HL-60/S4 treated with phorbol 12-myristate 13-acetate at 8.2 ng/mL for 4 days and 3 days (cell line): ENCODE data around the gene TTBK1.

Experiments
- in situ Hi-C: fragments of 300-500 bp; cut with MboI; formaldehyde crosslinking; loops from 2 replicates; pipeline ENCODE4 v1.15.0; 2022; ENCODE audit warnings: low sequenced_read_pairs

Gene TTBK1

GRCh38 chr6:43242908-43243663 is at the start of gene TTBK1:
Gene TTBK1 (plus strand): TSS chr6:43243481. CDS start chr6:43246661, 3,180 bp downstream.
- in situ Hi-C loops: no loop called here

- in situ Hi-C loops: no loop called here
Observed at GRCh38 chr6:43193929-43194328, 49.4 kb upstream of the TTBK1 start.

- in situ Hi-C loops: no loop called here
Observed at GRCh38 chr6:43196337-43196736, 46.9 kb upstream of the TTBK1 start.

GRCh38 chr6:43199912-43200311 is 43.4 kb upstream of the TTBK1 start:
- in situ Hi-C loops: no loop called here

- in situ Hi-C loops: no loop called here
Observed at GRCh38 chr6:43200541-43200940, 42.7 kb upstream of the TTBK1 start.

GRCh38 chr6:43202451-43202850 is 40.8 kb upstream of the TTBK1 start:
- in situ Hi-C loops: no loop called here

DNA sequence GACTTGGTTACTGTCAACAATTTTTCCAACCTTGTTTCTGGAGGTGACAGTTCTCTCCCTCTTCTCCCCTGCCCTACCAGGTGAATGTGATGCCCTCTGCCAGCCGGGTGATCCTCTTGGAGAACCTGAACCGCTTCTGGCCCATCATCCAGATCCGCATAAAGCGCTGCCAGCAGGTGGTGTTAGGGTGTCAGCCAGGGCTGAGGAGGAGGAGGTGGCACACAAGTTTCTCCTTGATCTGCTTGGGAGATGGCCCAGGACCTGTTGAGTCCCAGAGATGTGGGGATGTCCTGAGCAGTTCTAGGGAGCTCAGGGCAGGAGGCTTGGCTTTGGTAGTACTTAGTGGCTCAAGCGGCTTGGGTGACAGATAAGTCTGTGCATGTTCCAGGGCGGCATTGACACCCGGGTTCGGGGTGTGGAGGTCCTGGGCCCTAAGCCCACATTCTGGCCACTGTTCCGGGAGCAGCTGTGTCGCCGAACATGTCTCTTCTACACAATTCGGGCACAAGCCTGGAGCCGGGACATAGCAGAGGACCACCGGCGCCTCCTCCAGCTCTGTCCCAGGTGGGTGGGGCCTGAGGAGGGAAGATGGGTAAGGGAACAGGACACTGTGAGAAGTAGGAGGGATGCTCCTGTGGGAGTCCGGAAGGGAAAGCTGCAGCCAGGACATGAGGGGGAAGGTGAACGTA is 40.1 kb upstream of the TTBK1 start:
- in situ Hi-C loops: no loop called here

DNA sequence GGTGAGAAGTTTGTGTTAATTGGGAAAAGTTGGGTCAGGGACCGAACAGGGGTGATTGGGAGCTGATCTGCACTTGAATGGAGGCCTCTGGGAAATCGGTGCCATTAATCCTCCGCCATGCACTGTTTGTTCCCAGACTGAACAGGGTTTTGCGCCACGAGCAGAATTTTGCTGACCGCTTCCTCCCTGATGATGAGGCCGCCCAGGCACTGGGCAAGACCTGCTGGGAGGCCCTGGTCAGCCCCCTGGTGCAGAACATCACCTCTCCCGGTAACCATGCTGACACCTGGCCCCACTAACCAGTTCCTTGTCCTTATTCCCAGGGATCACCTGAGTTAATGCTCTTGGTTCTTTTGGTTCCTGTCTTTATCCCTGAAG is 39.6 kb upstream of the TTBK1 start:
- in situ Hi-C loops: no loop called here

- in situ Hi-C loops: no loop called here
Observed at GRCh38 chr6:43204271-43205105, 38.8 kb upstream of the TTBK1 start.

GRCh38 chr6:43205849-43206248 is 37.4 kb upstream of the TTBK1 start:
- in situ Hi-C loops: no loop called here

DNA sequence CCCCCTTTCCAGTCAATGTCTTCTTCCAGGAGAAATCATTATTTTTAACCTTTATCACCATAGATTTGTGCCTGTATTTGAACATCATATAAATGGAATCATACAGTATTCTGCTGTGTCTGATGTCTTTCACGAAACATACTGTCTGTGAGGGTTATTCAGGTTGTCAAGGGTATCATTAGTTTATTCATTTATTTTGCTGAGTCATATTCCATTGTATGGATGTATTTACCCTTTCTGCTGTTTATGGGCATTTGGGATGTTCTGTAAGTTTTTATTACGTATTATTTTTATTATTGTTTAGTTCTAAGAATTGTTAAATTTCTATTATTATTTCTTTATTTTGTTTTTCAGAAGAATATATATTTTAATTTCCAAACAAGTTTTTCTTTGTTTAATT is 36.0 kb upstream of the TTBK1 start:
- in situ Hi-C loops: no loop called here

DNA sequence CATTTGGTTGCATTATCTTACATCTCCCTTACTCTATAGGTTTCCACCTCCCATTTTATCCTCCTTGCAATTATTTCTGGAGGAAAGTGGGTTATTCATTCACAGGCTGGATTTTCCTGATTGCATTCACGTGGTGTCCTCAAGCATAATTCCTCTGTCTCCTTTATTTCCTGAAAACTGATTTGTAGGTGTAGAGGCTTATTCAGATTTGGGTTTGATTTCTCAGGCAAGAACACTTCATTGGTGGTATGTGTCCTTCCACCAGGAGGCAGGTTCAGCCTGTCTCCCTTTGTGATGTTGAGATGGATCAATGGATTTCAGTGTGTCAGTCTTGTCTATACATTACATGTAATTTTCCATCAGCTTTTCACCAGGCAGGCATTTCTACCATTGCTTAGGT is 31.3 kb upstream of the TTBK1 start:
- in situ Hi-C loops: no loop called here

DNA sequence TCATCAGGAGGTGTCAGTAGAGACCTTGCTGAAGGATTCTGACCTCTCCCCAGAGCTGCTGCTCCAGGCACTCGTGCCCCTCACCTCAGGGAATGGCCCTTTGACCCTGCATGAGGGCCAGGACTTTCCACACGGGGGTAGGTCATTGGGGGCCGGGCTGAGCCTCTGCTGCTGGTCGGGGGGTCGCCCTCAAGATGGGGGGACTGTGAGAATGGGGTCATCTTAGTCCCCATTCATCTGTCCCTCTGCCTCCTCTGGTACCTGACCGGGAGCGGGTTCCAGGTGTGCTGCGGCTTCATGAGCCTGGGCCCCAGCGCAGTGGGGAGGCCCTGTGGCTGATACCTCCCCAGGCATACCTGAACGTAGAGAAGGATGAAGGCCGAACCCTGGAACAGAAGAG is 29.9 kb upstream of the TTBK1 start:
- in situ Hi-C loops: no loop called here

DNA sequence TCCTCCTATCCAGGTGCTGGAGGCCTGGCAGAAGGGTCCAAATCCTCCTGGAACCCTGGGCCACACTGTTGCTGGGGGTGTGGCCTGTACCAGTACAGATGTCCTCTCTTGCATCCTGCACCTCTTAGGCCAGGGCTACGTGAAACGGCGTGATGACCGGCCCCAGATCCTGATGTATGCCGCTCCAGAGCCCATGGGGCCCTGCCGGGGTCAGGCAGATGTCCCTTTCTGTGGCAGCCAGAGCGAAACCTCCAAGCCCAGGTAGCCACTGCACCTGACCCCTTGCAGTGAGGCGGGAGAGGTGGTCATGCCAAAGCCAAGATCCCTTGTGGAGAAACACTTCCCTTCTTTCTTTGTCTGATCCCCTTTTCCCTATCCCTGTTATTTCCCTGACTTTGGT is 28.2 kb upstream of the TTBK1 start:
- in situ Hi-C loops: no loop called here

DNA sequence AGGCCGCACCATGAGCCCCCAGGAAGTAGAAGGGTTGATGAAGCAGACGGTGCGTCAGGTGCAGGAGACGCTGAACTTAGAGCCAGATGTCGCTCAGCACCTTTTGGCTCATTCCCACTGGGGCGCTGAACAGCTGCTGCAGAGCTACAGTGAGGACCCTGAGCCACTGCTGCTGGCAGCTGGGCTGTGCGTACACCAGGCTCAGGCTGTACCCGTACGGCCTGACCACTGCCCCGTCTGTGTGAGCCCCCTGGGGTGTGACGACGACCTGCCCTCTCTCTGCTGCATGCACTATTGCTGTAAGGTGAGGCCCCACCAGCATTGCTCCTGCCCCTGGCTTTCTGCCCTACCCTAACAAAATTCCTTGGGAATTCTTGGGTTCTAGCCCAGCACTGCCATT is 27.1 kb upstream of the TTBK1 start:
- in situ Hi-C loops: no loop called here

DNA sequence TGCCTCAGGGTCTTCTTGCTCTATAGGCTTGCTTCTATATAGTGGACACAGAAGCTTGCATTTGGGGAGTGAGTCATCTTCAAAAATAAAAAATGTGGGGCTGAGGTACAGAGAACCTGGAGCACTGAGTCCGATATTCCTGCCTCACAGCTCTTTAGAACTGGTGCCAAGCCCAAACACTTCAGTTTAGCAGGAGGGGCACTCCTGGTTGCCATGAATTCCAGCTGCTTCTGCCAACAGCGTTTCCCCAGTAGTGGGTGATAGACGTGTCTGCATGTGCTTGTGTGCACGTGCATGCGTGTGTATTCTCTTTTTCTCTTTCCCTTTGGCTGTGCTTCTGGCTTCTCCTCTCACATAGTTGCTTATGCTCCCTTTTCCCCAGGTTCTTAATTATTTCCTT is 25.9 kb upstream of the TTBK1 start:
- in situ Hi-C loops: no loop called here

- in situ Hi-C loops: no loop called here
Observed at GRCh38 chr6:43219119-43219518, 24.2 kb upstream of the TTBK1 start.

GRCh38 chr6:43219814-43220213 is 23.5 kb upstream of the TTBK1 start:
- in situ Hi-C loops: no loop called here

DNA sequence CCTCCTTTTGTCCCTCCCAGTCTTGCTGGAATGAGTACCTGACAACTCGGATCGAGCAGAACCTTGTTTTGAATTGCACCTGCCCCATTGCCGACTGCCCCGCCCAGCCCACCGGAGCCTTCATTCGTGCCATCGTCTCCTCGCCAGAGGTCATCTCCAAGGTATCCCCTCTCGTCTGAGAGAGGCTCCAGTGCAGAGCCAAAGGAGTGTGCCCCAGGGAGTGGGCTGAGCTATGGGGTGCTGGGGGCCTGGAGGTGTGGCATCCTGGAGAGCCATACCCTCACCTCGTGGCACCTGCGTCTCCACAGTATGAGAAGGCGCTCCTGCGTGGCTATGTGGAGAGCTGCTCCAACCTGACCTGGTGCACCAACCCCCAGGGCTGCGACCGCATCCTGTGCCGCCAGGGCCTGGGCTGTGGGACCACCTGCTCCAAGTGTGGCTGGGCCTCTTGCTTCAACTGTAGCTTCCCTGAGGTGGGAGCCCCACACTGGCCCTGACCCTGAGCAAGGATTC is 22.8 kb upstream of the TTBK1 start:
- in situ Hi-C loops: no loop called here

DNA sequence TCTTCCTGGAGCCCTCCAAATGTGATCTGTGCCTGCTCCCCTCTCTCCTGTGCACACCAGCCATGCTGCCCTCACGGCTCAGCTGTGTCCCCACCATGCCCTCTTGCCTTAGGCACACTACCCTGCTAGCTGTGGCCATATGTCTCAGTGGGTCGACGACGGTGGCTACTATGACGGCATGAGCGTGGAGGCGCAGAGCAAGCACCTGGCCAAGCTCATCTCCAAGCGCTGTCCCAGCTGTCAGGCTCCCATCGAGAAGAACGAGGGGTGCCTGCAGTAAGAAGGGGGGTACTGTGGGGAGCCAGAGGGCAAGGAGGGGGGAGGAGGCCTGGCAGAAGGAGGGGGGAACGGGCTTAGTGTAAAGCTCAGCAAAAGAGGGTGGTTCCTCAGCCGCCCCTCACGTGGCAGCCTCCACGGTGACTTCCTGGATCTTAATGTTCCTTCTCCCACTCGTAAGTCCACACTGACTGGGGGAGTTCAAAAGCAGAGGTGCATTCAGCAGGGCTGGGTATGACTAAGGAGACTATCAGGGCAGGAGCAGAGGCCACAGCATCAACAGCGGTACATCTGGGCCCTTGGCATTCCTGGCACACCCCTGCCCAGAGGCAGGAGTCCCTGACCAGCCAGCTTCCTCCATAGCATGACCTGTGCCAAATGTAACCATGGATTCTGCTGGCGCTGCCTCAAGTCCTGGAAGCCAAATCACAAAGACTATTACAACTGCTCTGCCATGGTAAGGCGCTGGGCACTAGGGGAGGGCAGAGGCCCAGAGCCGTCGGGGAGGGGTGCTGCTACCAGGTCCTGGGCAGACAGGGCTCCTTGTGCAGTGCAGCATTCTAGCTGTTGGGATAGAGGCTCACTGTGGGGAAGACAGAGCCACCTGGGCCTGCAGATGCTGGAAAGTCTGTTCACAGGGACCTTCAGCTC is 22.0 kb upstream of the TTBK1 start:
- in situ Hi-C loops: no loop called here
